AG04450 (cell line): ENCODE data around the gene MTAP. TPM values are rescaled to one million over a fixed set of nuclear protein-coding genes. Genes with fewer than 3 reads are reported as not detected.
A peak's percentile ranks its signal among the peaks of the same experiment; 100 is the strongest.

Experiments
- CTCF ChIA-PET: fragments of 300-600, 350-600 bp; formaldehyde crosslinking; extraction: SDS; loops from one replicate; lab custom pipeline; 2022; ENCODE audit warnings: antibody characterized with exemption, inconsistent platforms; lab: Charles Lee
- POLR2A ChIA-PET: fragments of 350-600 bp; formaldehyde crosslinking; extraction: SDS; loops from one replicate; lab custom pipeline; 2021; ENCODE audit warnings: antibody characterized with exemption, inconsistent platforms; lab: Yijun Ruan, JAX
- DNase-seq: peaks from one replicate; pipeline ENCODE4 v3.0.0-alpha.2; 2011; ENCODE audit warnings: low read depth, low spot score
- H3K27ac ChIP-seq: one replicate; pipeline ENCODE4 v1.5.1; 2012; ENCODE audit warnings: low read depth, low read length, control low read depth
- H3K27me3 ChIP-seq: one replicate; pipeline ENCODE4 v1.6.0; 2012; ENCODE audit warnings: low read length; ENCODE audit not compliant: control insufficient read depth, insufficient read depth
- H3K4me3 ChIP-seq: 2 replicates; pipeline ENCODE4 v1.5.1; 2011; ENCODE audit warnings: mild to moderate bottlenecking, low read depth, low read length, control low read depth
- H3K9me3 ChIP-seq: 2 replicates; pipeline ENCODE4 v1.5.1; 2012; ENCODE audit warnings: low read length; ENCODE audit not compliant: control insufficient read depth, insufficient read depth
- CTCF ChIP-seq: IDR thresholded peaks from 2 replicates; pipeline ENCODE4 v1.5.1; 2011; ENCODE audit warnings: low read depth, low read length, control low read depth, inconsistent platforms
- polyA plus RNA-seq: library from polyadenylated mRNA; depleted of rRNA; stranded (reverse); fragments of >200 nt; gene quantifications from 2 replicates; pipeline ENCODE4 v1.2.3, GENCODE V29; 2011

MTAP gene
- polyA plus RNA-seq, 1 experiment: 26.1 TPM

GRCh38 chr9:21810388-21810787, 8.0 kb downstream of the MTAP start:
- Histone ChIP-seq H3K27ac (no peak overlapping the region), H3K27me3 (no peaks in the 10 kb centered on the region), H3K9me3 (no peaks in the 10 kb centered on the region), H3K4me3 (no peak overlapping the region)
- POLR2A ChIA-PET: no interaction called here
- CTCF ChIA-PET: interaction anchor here (1.1 to 12.8 kb wide), 7 partner anchors 177 to 641 kb away, joined by 3 to 235 read pairs (median 17); partner anchors contain the start of gene CDKN2B
- no peak for TF ChIP-seq CTCF
- no peak for DNase-seq

- Histone ChIP-seq H3K27ac (no peak overlapping the region), H3K9me3 (no peaks in the 10 kb centered on the region), H3K27me3 (no peaks in the 10 kb centered on the region), H3K4me3 (no peak overlapping the region)
- DNase-seq: no peak
- no peak for TF ChIP-seq CTCF
- ChIA-PET POLR2A (no interaction called here), CTCF (interaction anchor here (1.1 to 12.8 kb wide), 5 partner anchors 176 to 430 kb away, joined by 3 to 235 read pairs (median 19); partner anchors contain the start of gene CDKN2B)
Measured at GRCh38 chr9:21810881-21811280, 8.4 kb downstream of the MTAP start.

GRCh38 chr9:21811914-21812313, 9.5 kb downstream of the MTAP start:
- CTCF ChIA-PET: interaction anchor here (0.7 to 12.8 kb wide), 22 partner anchors 8 to 640 kb away, joined by 3 to 235 read pairs (median 4); partner anchors contain the start of gene CDKN2B
- DNase-seq: no peak
- POLR2A ChIA-PET: no interaction called here
- TF ChIP-seq CTCF: no peak
- H3K27me3 ChIP-seq: no peaks in the 10 kb centered on the region
- no peaks in the 10 kb centered on the region for H3K9me3 ChIP-seq
- H3K27ac ChIP-seq: no peak overlapping the region
- H3K4me3 ChIP-seq: no peak overlapping the region

GRCh38 chr9:21812415-21812814, 10.0 kb downstream of the MTAP start:
- no peaks in the 10 kb centered on the region for H3K9me3 ChIP-seq
- ChIA-PET POLR2A (no interaction called here), CTCF (interaction anchor here (0.6 to 12.8 kb wide), 24 partner anchors 8 to 640 kb away, joined by 3 to 235 read pairs (median 4); partner anchors contain the start of gene CDKN2B)
- H3K27ac ChIP-seq: no peak overlapping the region
- TF ChIP-seq CTCF: no peak
- DNase-seq: no peak
- H3K27me3 ChIP-seq: no peaks in the 10 kb centered on the region
- H3K4me3 ChIP-seq: no peak overlapping the region

GRCh38 chr9:21812946-21813568, 10.6 kb downstream of the MTAP start:
- ChIA-PET POLR2A (interaction anchor here (1.0 kb wide), 1 partner anchor 196 kb away, joined by 4 read pairs; the partner anchor contains the start of gene CDKN2B), CTCF (interaction anchor here (0.6 to 12.8 kb wide), 75 partner anchors 8 to 693 kb away, joined by 3 to 235 read pairs (median 5); partner anchors contain the start of genes CDKN2A, CDKN2B and CDKN2B-AS1)
- no peak overlapping the region for H3K4me3 ChIP-seq
- H3K27ac ChIP-seq: no peak overlapping the region
- H3K9me3 ChIP-seq: no peaks in the 10 kb centered on the region
- H3K27me3 ChIP-seq: no peaks in the 10 kb centered on the region
- peak; percentile 87 for TF ChIP-seq CTCF
- no peak for DNase-seq
